HepG2 (cell line): ENCODE data around the gene STX5. TPM values are rescaled to one million over a fixed set of nuclear protein-coding genes. Genes with fewer than 3 reads are reported as not detected.
A peak's percentile ranks its signal among the peaks of the same experiment; 100 is the strongest.

ENCODE experiments used
- CCAR2 ChIP-seq: fragments of 200-400 bp; formaldehyde crosslinking; optimal IDR thresholded peaks from 2 replicates; pipeline ENCODE3; 2018; ENCODE audit warnings: low read depth, mild to moderate bottlenecking, low read length, moderate library complexity
- CENPT ChIP-seq: sonication (generic); formaldehyde crosslinking; IDR thresholded peaks from 2 replicates; pipeline ENCODE4 v1.8.0; 2022; ENCODE audit warnings: low read depth, mild to moderate bottlenecking, moderate library complexity, missing genetic modification reagents
- IKZF4 ChIP-seq: sonication (generic); formaldehyde crosslinking; IDR thresholded peaks from 2 replicates; pipeline ENCODE4 v1.5.1; 2020; ENCODE audit warnings: borderline replicate concordance, mild to moderate bottlenecking, low read depth, missing genetic modification reagents; ENCODE audit errors: not compliant biosample characterization
- MBD4 ChIP-seq: IDR thresholded peaks from 2 replicates; pipeline ENCODE4 v1.6.1; 2012; ENCODE audit warnings: low read length, inconsistent platforms, borderline replicate concordance
- NFKBIZ ChIP-seq: IDR thresholded peaks from 2 replicates; pipeline ENCODE4 v1.6.1; 2018; ENCODE audit warnings: missing genetic modification reagents, missing compliant biosample characterization
- NFYC ChIP-seq: IDR thresholded peaks from 2 replicates; pipeline ENCODE4 v1.6.1; 2016; ENCODE audit warnings: missing genetic modification reagents, missing compliant biosample characterization
- RORA ChIP-seq: sonication (generic); formaldehyde crosslinking; IDR thresholded peaks from 2 replicates; pipeline ENCODE4 v1.5.0; 2020; ENCODE audit warnings: mild to moderate bottlenecking, missing genetic modification reagents, moderate library complexity
- YY1 ChIP-seq: IDR thresholded peaks from 2 replicates; pipeline ENCODE4 v1.6.1; 2011; ENCODE audit warnings: low read length, low read depth, moderate library complexity, mild to moderate bottlenecking; ENCODE audit not compliant: insufficient read depth, insufficient replicate concordance
- ZFX ChIP-seq: sonication (generic); formaldehyde crosslinking; IDR thresholded peaks from 2 replicates; pipeline ENCODE4 v1.4.0; 2020; ENCODE audit warnings: mild to moderate bottlenecking, low read depth, missing genetic modification reagents, moderate library complexity
- ZNF101 ChIP-seq: sonication (generic); formaldehyde crosslinking; IDR thresholded peaks from 2 replicates; pipeline ENCODE4 v1.4.0; 2020; ENCODE audit warnings: mild to moderate bottlenecking, low read depth, missing genetic modification reagents, borderline replicate concordance
- ZNF260 ChIP-seq: sonication (generic); formaldehyde crosslinking; IDR thresholded peaks from 2 replicates; pipeline ENCODE4 v1.4.0; 2020; ENCODE audit warnings: missing genetic modification reagents, low read depth, mild to moderate bottlenecking, borderline replicate concordance
- ZNF263 ChIP-seq: sonication (generic); formaldehyde crosslinking; IDR thresholded peaks from 2 replicates; pipeline ENCODE4 v1.4.0; 2020; ENCODE audit warnings: missing genetic modification reagents
- ZNF562 ChIP-seq: sonication (generic); formaldehyde crosslinking; IDR thresholded peaks from 2 replicates; pipeline ENCODE4 v1.8.0; 2022; ENCODE audit warnings: missing genetic modification reagents, borderline replicate concordance
- polyA plus RNA-seq, 8 experiments: library from polyadenylated mRNA; depleted of rRNA in 3 of 8; stranded (reverse) in 7 of 8; unstranded in 1 of 8; fragments of >200 nt; fragmentation: Illumina TruSeq in 4 of 8; extraction: Trizol in 4 of 8; gene quantifications; 2 replicates each; pipeline versions ENCODE4 v1.2.1 to v1.2.3, GENCODE V29; 2011 to 2016; ENCODE audit warnings: low read depth in 4 of 8, missing spikeins in 1 of 8, mixed read lengths in 1 of 8; ENCODE audit not compliant: insufficient read depth in 1 of 8
- total RNA-seq, 5 experiments: library from RNA; depleted of rRNA; stranded (reverse); fragments of >200 nt; fragmentation: Illumina TruSeq; extraction: Trizol; gene quantifications; 2 replicates each; pipeline ENCODE4 v1.2.3, GENCODE V29; 2016; ENCODE audit warnings: low read depth in 1 of 5
- TF ChIP-seq, protein P1 (sequence below), 2 experiments: fragments of 450-650 bp in 1 of 2; sonication (generic) in 1 of 2; formaldehyde crosslinking in 1 of 2; IDR thresholded peaks; 2 replicates each; pipeline versions ENCODE4 v1.6.1 to v1.8.0; 2016 to 2022; ENCODE audit warnings: antibody characterized with exemption in 1 of 2, mild to moderate bottlenecking in 1 of 2, missing genetic modification reagents in 1 of 2
- TF ChIP-seq, protein P2 (sequence below): sonication (generic); formaldehyde crosslinking; IDR thresholded peaks from 2 replicates; pipeline ENCODE4 v1.8.0; 2022; ENCODE audit warnings: mild to moderate bottlenecking, missing genetic modification reagents

Gene STX5
- total and polyA plus RNA-seq, 2 of the 13 experiments (the other 11 are each of a cell fraction or from before 2014, with no cell fraction given), result 26.9 to 30.0 TPM

- TF ChIP-seq, protein P1, sequence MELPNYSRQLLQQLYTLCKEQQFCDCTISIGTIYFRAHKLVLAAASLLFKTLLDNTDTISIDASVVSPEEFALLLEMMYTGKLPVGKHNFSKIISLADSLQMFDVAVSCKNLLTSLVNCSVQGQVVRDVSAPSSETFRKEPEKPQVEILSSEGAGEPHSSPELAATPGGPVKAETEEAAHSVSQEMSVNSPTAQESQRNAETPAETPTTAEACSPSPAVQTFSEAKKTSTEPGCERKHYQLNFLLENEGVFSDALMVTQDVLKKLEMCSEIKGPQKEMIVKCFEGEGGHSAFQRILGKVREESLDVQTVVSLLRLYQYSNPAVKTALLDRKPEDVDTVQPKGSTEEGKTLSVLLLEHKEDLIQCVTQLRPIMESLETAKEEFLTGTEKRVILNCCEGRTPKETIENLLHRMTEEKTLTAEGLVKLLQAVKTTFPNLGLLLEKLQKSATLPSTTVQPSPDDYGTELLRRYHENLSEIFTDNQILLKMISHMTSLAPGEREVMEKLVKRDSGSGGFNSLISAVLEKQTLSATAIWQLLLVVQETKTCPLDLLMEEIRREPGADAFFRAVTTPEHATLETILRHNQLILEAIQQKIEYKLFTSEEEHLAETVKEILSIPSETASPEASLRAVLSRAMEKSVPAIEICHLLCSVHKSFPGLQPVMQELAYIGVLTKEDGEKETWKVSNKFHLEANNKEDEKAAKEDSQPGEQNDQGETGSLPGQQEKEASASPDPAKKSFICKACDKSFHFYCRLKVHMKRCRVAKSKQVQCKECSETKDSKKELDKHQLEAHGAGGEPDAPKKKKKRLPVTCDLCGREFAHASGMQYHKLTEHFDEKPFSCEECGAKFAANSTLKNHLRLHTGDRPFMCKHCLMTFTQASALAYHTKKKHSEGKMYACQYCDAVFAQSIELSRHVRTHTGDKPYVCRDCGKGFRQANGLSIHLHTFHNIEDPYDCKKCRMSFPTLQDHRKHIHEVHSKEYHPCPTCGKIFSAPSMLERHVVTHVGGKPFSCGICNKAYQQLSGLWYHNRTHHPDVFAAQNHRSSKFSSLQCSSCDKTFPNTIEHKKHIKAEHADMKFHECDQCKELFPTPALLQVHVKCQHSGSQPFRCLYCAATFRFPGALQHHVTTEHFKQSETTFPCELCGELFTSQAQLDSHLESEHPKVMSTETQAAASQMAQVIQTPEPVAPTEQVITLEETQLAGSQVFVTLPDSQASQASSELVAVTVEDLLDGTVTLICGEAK (IDR thresholded peaks at IDR 0.05), result no peak
- TF ChIP-seq, protein P1 (CRISPR knock-in tag; IDR thresholded peaks at IDR 0.05), result peak; percentile 78; the same call in 1 of the 2 replicates
- TF ChIP-seq CENPT (CRISPR knock-in tag) (no peak), ZNF101 (CRISPR knock-in tag) (no peak; the same call in 1 of the 2 replicates), ZNF260 (no peak), NFKBIZ (CRISPR knock-in tag) (no peak; the same call in 1 of the 2 replicates), ZFX (CRISPR knock-in tag) (peak; percentile 99), MBD4 (no peak), RORA (CRISPR knock-in tag) (no peak), NFYC (CRISPR knock-in tag) (peak; percentile 62), IKZF4 (CRISPR knock-in tag) (peak; percentile 44), YY1 (peak; percentile 81), ZNF562 (CRISPR knock-in tag) (no peak), CCAR2 (no peak), ZNF263 (peak; percentile 66)
- TF ChIP-seq, protein P2, sequence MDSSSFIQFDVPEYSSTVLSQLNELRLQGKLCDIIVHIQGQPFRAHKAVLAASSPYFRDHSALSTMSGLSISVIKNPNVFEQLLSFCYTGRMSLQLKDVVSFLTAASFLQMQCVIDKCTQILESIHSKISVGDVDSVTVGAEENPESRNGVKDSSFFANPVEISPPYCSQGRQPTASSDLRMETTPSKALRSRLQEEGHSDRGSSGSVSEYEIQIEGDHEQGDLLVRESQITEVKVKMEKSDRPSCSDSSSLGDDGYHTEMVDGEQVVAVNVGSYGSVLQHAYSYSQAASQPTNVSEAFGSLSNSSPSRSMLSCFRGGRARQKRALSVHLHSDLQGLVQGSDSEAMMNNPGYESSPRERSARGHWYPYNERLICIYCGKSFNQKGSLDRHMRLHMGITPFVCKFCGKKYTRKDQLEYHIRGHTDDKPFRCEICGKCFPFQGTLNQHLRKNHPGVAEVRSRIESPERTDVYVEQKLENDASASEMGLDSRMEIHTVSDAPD (CRISPR knock-in tag), result no peak
Measured at GRCh38 chr11:62805076-62805892, 26.6 kb downstream of the STX5 start, which contains the start of gene NXF1 (continued).
